Adrenal gland (tissue), 12 donors: ENCODE measurements around the gene UBE2D2. TPM values are rescaled to one million over a fixed set of nuclear protein-coding genes. Genes with fewer than 3 reads are reported as not detected.

Source experiments
- DNase-seq, 7 donors: peaks; one replicate each; pipeline ENCODE4 v3.0.0-alpha.2; 2019 to 2020
- H3K27ac ChIP-seq, 5 donors: fragments of 200-600 bp; sonication (generic) in 4 of 5; 1 replicate in 3 of 5; 2 replicates in 2 of 5; pipeline versions ENCODE4 v1.5.1 to v1.8.0; 2016 to 2020; ENCODE audit warnings: mild to moderate bottlenecking in 1 of 5
- H3K27me3 ChIP-seq: fragments of 200-600 bp; 2 replicates; pipeline ENCODE4 v1.8.0; 2021
- H3K36me3 ChIP-seq, 2 donors: fragments of 200-600 bp; replicated peaks in 1 of 2; 1 replicate in 1 of 2; 2 replicates in 1 of 2; pipeline versions ENCODE4 v1.5.1 to v1.8.0; 2018 to 2022
- H3K4me1 ChIP-seq, 2 donors: fragments of 200-600 bp; replicated peaks in 1 of 2; 1 replicate in 1 of 2; 2 replicates in 1 of 2; pipeline versions ENCODE4 v1.5.1 to v1.8.0; 2018 to 2021
- H3K4me3 ChIP-seq, 4 donors: fragments of 200-600 bp; sonication (generic) in 3 of 4; one replicate each; pipeline ENCODE4 v1.5.1; 2016 to 2018
- H3K9me3 ChIP-seq, 3 donors: fragments of 200-600 bp; sonication (generic) in 1 of 3; replicated peaks in 1 of 3; 1 replicate in 2 of 3; 2 replicates in 1 of 3; pipeline versions ENCODE4 v1.5.1 to v1.8.0; 2016 to 2021
- POLR2A ChIP-seq, 2 donors: fragments of 450-650 bp; IDR thresholded peaks; one replicate each; pipeline ENCODE4 v1.6.1; 2017; ENCODE audit warnings: antibody characterized with exemption in 2 of 2, mild to moderate bottlenecking in 2 of 2, moderate library complexity in 1 of 2
- WGBS, 4 donors: extraction: QIAGEN DNeasy Blood & Tissue Kit in 2 of 4; methylation state at CpG; one replicate each; pipeline versions ENCODE4 v1.1.5 to v1.1.7; 2013 to 2017; 5-methylcytosine and 5-hydroxymethylcytosine counted together
- intact Hi-C, 2 donors: fragments of 100-400 bp; cut with DNase I; formaldehyde crosslinking; loops; one replicate each; pipeline versions ENCODE4 v1.14.1 to v1.15.0; 2022 to 2023
- polyA plus RNA-seq, 3 donors: library from polyadenylated mRNA; stranded (reverse); fragments of 200-250 nt in 2 of 3; fragments of 350-450 nt in 1 of 3; fragmentation: Illumina TruSeq in 1 of 3; extraction: RNeasy Lipid Tissue Mini Kit (QIAGEN cat#74804) in 1 of 3; gene quantifications; one replicate each; pipeline ENCODE4 v1.2.3, GENCODE V29; 2013 to 2014
- total RNA-seq, 9 donors: library from RNA; depleted of rRNA in 4 of 9; stranded (reverse); fragments of >200 nt in 4 of 9; fragments of 120-200 nt in 1 of 9; fragmentation: NEBNext Ultra II Directional in 1 of 9; extraction: Animal tissue kit (Norgen Biotek cat#: 25700) in 1 of 9; gene quantifications; one replicate each; pipeline versions ENCODE4 v1.1.0 to v1.2.4, GENCODE V29; 2013 to 2023
- TF ChIP-seq, protein P1 (sequence below), 6 experiments: fragments of 450-650 bp in 4 of 6; fragments of 200-600 bp in 2 of 6; sonication (generic) in 1 of 6; IDR thresholded peaks; 1 replicate in 5 of 6; 2 replicates in 1 of 6; pipeline versions ENCODE4 v1.5.1 to v1.8.0; 2016 to 2021; ENCODE audit warnings: antibody characterized with exemption in 6 of 6, mild to moderate bottlenecking in 2 of 6, moderate library complexity in 1 of 6
- donor health status: healthy with polysubstance abuse.
- donor health status: Bipolar disorder and iron deficiency.
- donor health status: DM: yes; HTN: yes; CAD: no.
- donor health status: DM: no; HTN: no; CAD: no.
- donor health status: DM: no; HTN: no; CAD: no.
- donor health status: DM: yes; HTN: yes; CAD: no.

UBE2D2 gene
- total and polyA plus RNA-seq, 12 donors = 43.5 to 189 (median 84.9) TPM

- TF ChIP-seq, protein P1, sequence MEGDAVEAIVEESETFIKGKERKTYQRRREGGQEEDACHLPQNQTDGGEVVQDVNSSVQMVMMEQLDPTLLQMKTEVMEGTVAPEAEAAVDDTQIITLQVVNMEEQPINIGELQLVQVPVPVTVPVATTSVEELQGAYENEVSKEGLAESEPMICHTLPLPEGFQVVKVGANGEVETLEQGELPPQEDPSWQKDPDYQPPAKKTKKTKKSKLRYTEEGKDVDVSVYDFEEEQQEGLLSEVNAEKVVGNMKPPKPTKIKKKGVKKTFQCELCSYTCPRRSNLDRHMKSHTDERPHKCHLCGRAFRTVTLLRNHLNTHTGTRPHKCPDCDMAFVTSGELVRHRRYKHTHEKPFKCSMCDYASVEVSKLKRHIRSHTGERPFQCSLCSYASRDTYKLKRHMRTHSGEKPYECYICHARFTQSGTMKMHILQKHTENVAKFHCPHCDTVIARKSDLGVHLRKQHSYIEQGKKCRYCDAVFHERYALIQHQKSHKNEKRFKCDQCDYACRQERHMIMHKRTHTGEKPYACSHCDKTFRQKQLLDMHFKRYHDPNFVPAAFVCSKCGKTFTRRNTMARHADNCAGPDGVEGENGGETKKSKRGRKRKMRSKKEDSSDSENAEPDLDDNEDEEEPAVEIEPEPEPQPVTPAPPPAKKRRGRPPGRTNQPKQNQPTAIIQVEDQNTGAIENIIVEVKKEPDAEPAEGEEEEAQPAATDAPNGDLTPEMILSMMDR (IDR thresholded peaks at IDR 0.05) = no peak
- TF ChIP-seq POLR2A (IDR thresholded peaks at IDR 0.05) = no peak
- Histone ChIP-seq H3K27ac (no peak overlapping the region), H3K4me1 (no peaks in the 10 kb centered on the region), H3K36me3 (no peaks in the 10 kb centered on the region), H3K4me3 (no peak overlapping the region), H3K27me3 (no peaks in the 10 kb centered on the region), H3K9me3 (no peaks in the 10 kb centered on the region)
- no peak for DNase-seq
- 35 to 64% (median 54%) methylated on average over 2 of the region's 2 CpGs for WGBS, 4 donors
- intact Hi-C loops = no loop called here
Observed at GRCh38 chr5:139551191-139551889, 9.8 kb upstream of the UBE2D2 start.

DNA sequence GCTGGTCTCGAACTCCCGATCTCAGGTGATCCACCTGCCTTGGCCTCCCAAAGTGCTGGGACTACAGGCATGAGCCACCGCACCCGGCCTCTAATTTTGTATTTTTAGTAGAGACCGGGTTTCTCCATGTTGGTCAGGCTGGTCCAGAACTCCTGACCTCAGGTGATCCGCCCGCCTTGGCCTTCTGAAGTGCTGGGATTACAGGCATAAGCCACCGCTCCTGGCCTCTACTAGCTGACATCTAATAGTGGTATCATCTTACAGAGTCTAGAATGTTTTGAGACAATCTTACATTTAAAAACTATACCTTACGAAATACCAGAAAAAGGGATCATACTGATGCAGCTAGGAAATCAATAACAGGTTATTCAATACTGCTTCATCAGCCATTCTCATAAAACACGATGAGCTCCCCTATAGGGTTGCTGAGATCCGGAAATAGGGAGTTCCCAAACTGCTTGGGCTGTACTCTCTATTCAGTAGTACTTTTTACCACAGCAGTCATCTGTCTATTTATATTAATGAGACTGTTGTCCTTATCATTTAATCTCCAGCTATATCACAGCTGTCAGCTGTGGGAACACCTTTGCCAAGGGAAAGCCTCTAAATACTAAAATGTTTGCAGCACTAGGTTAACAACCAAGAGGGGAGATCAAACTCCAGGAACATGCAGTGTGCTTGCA is 8.1 kb upstream of the UBE2D2 start:
- 88 to 93% (median 91%) methylated on average over 11 of the region's 11 CpGs for WGBS, 4 donors
- Histone ChIP-seq H3K27ac (no peak overlapping the region), H3K4me1 (no peaks in the 10 kb centered on the region), H3K36me3 (no peaks in the 10 kb centered on the region), H3K27me3 (no peaks in the 10 kb centered on the region), H3K9me3 (no peaks in the 10 kb centered on the region), H3K4me3 (no peak overlapping the region)
- TF ChIP-seq, protein P1 (IDR thresholded peaks at IDR 0.05) = no peak
- TF ChIP-seq POLR2A (IDR thresholded peaks at IDR 0.05) = no peak
- DNase-seq = no peak
- intact Hi-C loops = no loop called here

DNA sequence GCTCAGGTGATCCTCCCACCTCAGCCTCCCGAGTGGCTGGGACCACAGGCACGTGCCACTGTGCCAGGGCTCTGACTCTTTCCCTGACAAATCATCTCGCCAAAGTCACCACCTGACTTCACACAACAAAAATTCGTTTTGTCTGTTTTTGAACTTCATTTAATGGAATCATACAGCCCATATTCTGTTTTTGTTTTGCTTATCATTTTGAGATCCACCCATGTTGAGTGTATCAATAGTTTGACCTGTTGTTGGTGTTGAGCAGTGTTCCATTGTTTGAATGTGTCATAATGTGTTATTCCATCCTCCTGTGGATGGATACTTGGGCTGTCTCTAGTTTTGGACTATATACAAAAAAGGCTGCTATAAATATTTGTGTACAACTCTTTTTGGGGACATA is 6.9 kb upstream of the UBE2D2 start:
- no peak for DNase-seq
- Histone ChIP-seq H3K27me3 (no peaks in the 10 kb centered on the region), H3K4me1 (no peaks in the 10 kb centered on the region), H3K9me3 (no peaks in the 10 kb centered on the region), H3K27ac (no peak overlapping the region), H3K36me3 (no peaks in the 10 kb centered on the region), H3K4me3 (no peak overlapping the region)
- no peak for TF ChIP-seq POLR2A (IDR thresholded peaks at IDR 0.05)
- TF ChIP-seq, protein P1 (IDR thresholded peaks at IDR 0.05) = no peak
- intact Hi-C loops = no loop called here
- 70 to 90% (median 79%) methylated on average over 4 of the region's 4 CpGs for WGBS, 4 donors

GRCh38 chr5:139557811-139558210 is 3.3 kb upstream of the UBE2D2 start:
- no peak for DNase-seq
- Histone ChIP-seq H3K36me3 (no peaks in the 10 kb centered on the region), H3K4me3 (no peak overlapping the region), H3K9me3 (no peaks in the 10 kb centered on the region), H3K27me3 (no peaks in the 10 kb centered on the region), H3K4me1 (peaks cover 0 to 11% of the 10 kb centered on the region in 2 donors), H3K27ac (no peak overlapping the region)
- TF ChIP-seq, protein P1 (IDR thresholded peaks at IDR 0.05) = no peak
- TF ChIP-seq POLR2A (IDR thresholded peaks at IDR 0.05) = no peak
- 72 to 77% (median 76%) methylated on average over 2 of the region's 2 CpGs for WGBS, 4 donors
- intact Hi-C loops = no loop called here
